ENCODE measurements around the gene TFCP2.

Gene TFCP2

GRCh38 chr12:51156245-51156765, 16.6 kb downstream of the TFCP2 start:
- no peak for DNase-seq (ENCODE audit: low read depth in 2 of 2)

- no peak for DNase-seq (ENCODE audit: low read depth in 2 of 2)
These were observed 20.0 kb downstream of the TFCP2 start for GRCh38 chr12:51152953-51153352.

GRCh38 chr12:51150777-51151176, 22.2 kb downstream of the TFCP2 start:
- no peak for DNase-seq (ENCODE audit: low read depth in 2 of 2)

GRCh38 chr12:51147309-51147708, 25.6 kb downstream of the TFCP2 start:
- no peak for DNase-seq (ENCODE audit: low read depth in 2 of 2)

- no peak for DNase-seq (ENCODE audit: low read depth in 2 of 2)
These were observed 33.6 kb downstream of the TFCP2 start for GRCh38 chr12:51139292-51139844.

- DNase-seq (ENCODE audit: low read depth in 2 of 2), result no peak
These were observed 40.2 kb downstream of the TFCP2 start for GRCh38 chr12:51132693-51133092.

- no peak for DNase-seq (ENCODE audit: low read depth in 2 of 2)
These were observed 41.0 kb downstream of the TFCP2 start for GRCh38 chr12:51131745-51132521.

- DNase-seq (ENCODE audit: low read depth in 2 of 2), result no peak
These were observed 44.0 kb downstream of the TFCP2 start for GRCh38 chr12:51128919-51129318.

GRCh38 chr12:51127050-51127729, 45.7 kb downstream of the TFCP2 start:
- no peak for DNase-seq (ENCODE audit: low read depth in 2 of 2)

- DNase-seq (ENCODE audit: low read depth in 2 of 2), result no peak
These were observed 46.6 kb downstream of the TFCP2 start for GRCh38 chr12:51126297-51126696.

- no peak for DNase-seq (ENCODE audit: low read depth in 2 of 2)
These were observed 48.4 kb downstream of the TFCP2 start for GRCh38 chr12:51124504-51124903.

GRCh38 chr12:51122844-51123243, 50.1 kb downstream of the TFCP2 start:
- DNase-seq (ENCODE audit: low read depth in 2 of 2), result no peak

- no peak for DNase-seq (ENCODE audit: low read depth in 2 of 2)
These were observed 54.2 kb downstream of the TFCP2 start for GRCh38 chr12:51118706-51119105.

- no peak for DNase-seq (ENCODE audit: low read depth in 2 of 2)
These were observed 57.4 kb downstream of the TFCP2 start for GRCh38 chr12:51115533-51115932.

- DNase-seq (ENCODE audit: low read depth in 2 of 2), result no peak
These were observed 64.8 kb downstream of the TFCP2 start for GRCh38 chr12:51108136-51108535.

GRCh38 chr12:51103977-51104376, 69.0 kb downstream of the TFCP2 start:
- peak in 1 of 2 donors; percentile 10 for DNase-seq (ENCODE audit: low read depth in 2 of 2)

- no peak for DNase-seq (ENCODE audit: low read depth in 2 of 2)
These were observed 74.3 kb downstream of the TFCP2 start for GRCh38 chr12:51098611-51099010.

GRCh38 chr12:51090705-51091229, 82.2 kb downstream of the TFCP2 start:
- no peak for DNase-seq (ENCODE audit: low read depth in 2 of 2)

- DNase-seq (ENCODE audit: low read depth in 2 of 2), result peak; percentile 6 to 18
These were observed 85.1 kb downstream of the TFCP2 start for GRCh38 chr12:51087818-51088217.

GRCh38 chr12:51086933-51087332, 86.0 kb downstream of the TFCP2 start:
- DNase-seq (ENCODE audit: low read depth in 2 of 2), result no peak

- DNase-seq (ENCODE audit: low read depth in 2 of 2), result no peak
These were observed 87.2 kb downstream of the TFCP2 start for GRCh38 chr12:51085757-51086156.

- DNase-seq (ENCODE audit: low read depth in 2 of 2), result peak; percentile 92 to 93
These were observed 89.7 kb downstream of the TFCP2 start, which contains the start of gene CSRNP2 for GRCh38 chr12:51083126-51083833. CSRNP2 (minus strand) TSS chr12:51083596; CDS start chr12:51076561, 7,035 bp downstream.

Data from stimulated activated CD4-positive, alpha-beta T cell treated with anti-CD3 and anti-CD28 coated beads, Interleukin-15, amount 100 ng/mL, for 48 hours (primary cell).